Measurements from ENCODE around the gene COL18A1. TPM values are rescaled to one million over a fixed set of nuclear protein-coding genes. Genes with fewer than 3 reads are reported as not detected.
A peak's percentile ranks its signal among the peaks of the same experiment; 100 is the strongest.

COL18A1 gene
- total and polyA plus RNA-seq, 9 of the 15 experiments (the other 6 are each of a cell fraction or from before 2014, with no cell fraction given), result 0.14 to 16.4 (median 2.0) TPM

DNA sequence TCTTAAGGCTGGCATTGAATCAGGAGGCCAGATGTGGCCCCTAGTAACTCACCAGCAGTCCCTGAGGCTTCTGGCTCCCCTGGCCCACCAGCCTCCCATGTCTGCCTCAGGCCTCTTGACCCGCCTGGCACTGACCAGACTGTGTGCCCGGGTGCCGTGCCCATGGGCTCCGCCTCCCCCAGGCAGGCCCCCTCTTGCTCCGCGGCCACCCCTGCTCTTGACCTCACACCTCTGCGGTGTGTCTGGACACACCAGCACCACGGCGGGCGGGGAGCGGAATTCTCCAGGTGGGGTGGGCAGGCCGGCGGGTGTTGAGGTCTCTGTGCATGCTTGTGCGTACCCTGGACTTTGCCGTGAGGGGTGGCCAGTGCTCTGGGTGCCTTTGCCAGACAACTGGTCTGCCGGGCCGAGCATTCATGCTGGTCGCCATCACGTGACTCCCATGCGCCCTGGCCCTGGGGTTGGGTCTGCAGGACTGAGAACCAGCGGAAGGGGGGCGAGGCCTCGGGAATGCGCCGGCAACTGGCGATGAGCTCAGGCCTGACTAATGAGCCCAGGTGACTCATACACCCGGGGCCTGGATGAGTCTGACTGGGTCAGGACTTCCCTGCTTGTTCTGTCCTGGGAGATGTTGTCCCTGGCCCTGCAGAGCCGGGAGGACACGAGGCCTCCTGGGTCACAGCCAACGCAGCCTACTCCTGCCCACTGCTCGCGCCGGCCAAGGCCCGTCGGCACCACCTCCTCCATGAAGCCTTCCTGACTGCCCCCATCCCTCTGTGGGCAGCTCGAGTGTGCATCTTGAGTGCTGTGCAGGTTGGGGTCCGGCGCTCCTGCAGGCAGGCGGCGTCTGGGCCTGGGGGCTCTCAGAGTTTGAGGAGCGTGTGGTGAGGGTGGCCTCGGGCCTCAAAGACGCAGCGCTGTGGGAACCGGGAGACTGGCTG is 22.6 kb downstream of the COL18A1 start:
- peak overlapping the region in 1 of 2 experiments; percentile 73; a peak in 2 of 4 replicates for H3K9ac ChIP-seq (ENCODE audit: insufficient read depth in 1 of 2, low read depth in 2 of 2, low read length in 2 of 2)
- H3K4me3 ChIP-seq, result no peak overlapping the region
- DNase-seq (ENCODE audit: extremely low read depth in 1 of 4, low spot score in 3 of 4), result peak; percentile 73 to 84 (median 82)
- no peaks in the 10 kb centered on the region for H3K36me3 ChIP-seq (ENCODE audit: control insufficient read depth, insufficient read depth, low read length)
- peak; percentile 75 for ATAC-seq
- no TSS peak for BruUV-seq (replicated peaks)
- peaks cover 56% of the 10 kb centered on the region for H4K20me1 ChIP-seq (replicated peaks; ENCODE audit: control insufficient read depth, insufficient read depth, low read length)
- in situ Hi-C loops (cut with MboI), result no loop called here
- peaks cover 12 to 81% of the 10 kb centered on the region in 2 experiments; a peak in 4 of 5 replicates for H3K4me1 ChIP-seq (replicated peaks in 1 of 2; ENCODE audit: control insufficient read depth in 2 of 2, insufficient read depth in 2 of 2, low read length in 2 of 2)
- POLR2A ChIA-PET, result interaction anchor here (1.0 kb wide), 1 partner anchor 9 kb away, joined by 3 read pairs; no protein-coding TSS in a partner anchor
- WGBS (ENCODE audit: insufficient coverage, low coverage, missing lambda C conversion rate), result 37% methylated on average over 44 of the region's 45 CpGs
- H3K9me3 ChIP-seq (replicated peaks; ENCODE audit: control insufficient read depth, insufficient read depth, low read depth, low read length), result no peaks in the 10 kb centered on the region
- CTCF ChIA-PET (ENCODE audit: low intra/inter-chr PET ratio), result interaction anchor here (0.7 kb wide), 1 partner anchor 144 kb away, joined by 3 read pairs; no protein-coding TSS in a partner anchor
- H3K79me2 ChIP-seq (ENCODE audit: control insufficient read depth, insufficient read depth, low read length), result no peaks in the 10 kb centered on the region; the same call in 2 of the 3 replicates
- H3K4me2 ChIP-seq (ENCODE audit: insufficient read depth, low read length), result no peak overlapping the region
- no peak overlapping the region for H2AFZ ChIP-seq (ENCODE audit: low read depth, low read length)
- intact Hi-C loops (cut with micrococcal nuclease), result no loop called here
- peaks cover 9% of the 10 kb centered on the region for H3K9me1 ChIP-seq (ENCODE audit: control insufficient read depth, insufficient read depth, low read length)
- H3K27ac ChIP-seq (ENCODE audit: extremely low read depth, low read depth, low read length), result no peak overlapping the region
- FAIRE-seq, result peak; percentile 89
- no peaks in the 10 kb centered on the region; a peak in 1 of 5 replicates for H3K27me3 ChIP-seq (ENCODE audit: control insufficient read depth in 2 of 2, insufficient read depth in 2 of 2, low read length in 2 of 2)
- TF ChIP-seq JUNB (CRISPR knock-in tag; conservative IDR thresholded peaks at IDR 0.05), result peak; percentile 65; the same call in 1 of the 2 replicates
- peak; percentile 79 for TF ChIP-seq SMARCE1 (IDR thresholded peaks at IDR 0.05)
- TF ChIP-seq DACH1 (IDR thresholded peaks at IDR 0.05; ENCODE audit: partially characterized antibody), result no peak
- TF ChIP-seq MYNN (IDR thresholded peaks at IDR 0.05), result 0 out of 2 replicates have a peak, but pooled peaks have one; percentile 21
- no peak for TF ChIP-seq MYNN (CRISPR knock-in tag; IDR thresholded peaks at IDR 0.05)
- peak; percentile 60; the same call in 1 of the 2 replicates for TF ChIP-seq MITF (IDR thresholded peaks at IDR 0.05)
- 0 out of 2 replicates have a peak, but pooled peaks have one; percentile 23 for TF ChIP-seq MYC (IDR thresholded peaks at IDR 0.05; ENCODE audit: low read depth, low read length)
- no peak for TF ChIP-seq MYC (CRISPR knock-in tag; IDR thresholded peaks at IDR 0.05; ENCODE audit: borderline replicate concordance, low read depth)
- no peak for TF ChIP-seq MCM7 (IDR thresholded peaks at IDR 0.05)
- peak; percentile 28 for TF ChIP-seq CCNT2 (IDR thresholded peaks at IDR 0.05; ENCODE audit: borderline replicate concordance, extremely low read depth, insufficient read length, low read depth, low read length)
- peak; percentile 97 for TF ChIP-seq ZFP36 (IDR thresholded peaks at IDR 0.05; ENCODE audit: low read depth, low read length, partially characterized antibody)
- peak; percentile 57 for TF ChIP-seq FOS (IDR thresholded peaks at IDR 0.05; ENCODE audit: extremely low read depth, insufficient read length)
- TF ChIP-seq MAZ (CRISPR knock-in tag; conservative IDR thresholded peaks at IDR 0.05 in 1 of 2, IDR thresholded peaks at IDR 0.05 in 1 of 2), result 0 out of 4 replicates have a peak, but pooled peaks of 1 of the 2 experiments have one; percentile 21
- TF ChIP-seq, protein P1, sequence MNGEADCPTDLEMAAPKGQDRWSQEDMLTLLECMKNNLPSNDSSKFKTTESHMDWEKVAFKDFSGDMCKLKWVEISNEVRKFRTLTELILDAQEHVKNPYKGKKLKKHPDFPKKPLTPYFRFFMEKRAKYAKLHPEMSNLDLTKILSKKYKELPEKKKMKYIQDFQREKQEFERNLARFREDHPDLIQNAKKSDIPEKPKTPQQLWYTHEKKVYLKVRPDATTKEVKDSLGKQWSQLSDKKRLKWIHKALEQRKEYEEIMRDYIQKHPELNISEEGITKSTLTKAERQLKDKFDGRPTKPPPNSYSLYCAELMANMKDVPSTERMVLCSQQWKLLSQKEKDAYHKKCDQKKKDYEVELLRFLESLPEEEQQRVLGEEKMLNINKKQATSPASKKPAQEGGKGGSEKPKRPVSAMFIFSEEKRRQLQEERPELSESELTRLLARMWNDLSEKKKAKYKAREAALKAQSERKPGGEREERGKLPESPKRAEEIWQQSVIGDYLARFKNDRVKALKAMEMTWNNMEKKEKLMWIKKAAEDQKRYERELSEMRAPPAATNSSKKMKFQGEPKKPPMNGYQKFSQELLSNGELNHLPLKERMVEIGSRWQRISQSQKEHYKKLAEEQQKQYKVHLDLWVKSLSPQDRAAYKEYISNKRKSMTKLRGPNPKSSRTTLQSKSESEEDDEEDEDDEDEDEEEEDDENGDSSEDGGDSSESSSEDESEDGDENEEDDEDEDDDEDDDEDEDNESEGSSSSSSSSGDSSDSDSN (IDR thresholded peaks at IDR 0.05; ENCODE audit: borderline replicate concordance in 1 of 2, low read depth in 2 of 2, low read length in 2 of 2), result peak; percentile 74 to 97; a peak in 2 of 4 replicates
- TF ChIP-seq NRF1 (conservative IDR thresholded peaks at IDR 0.05 in 1 of 2, IDR thresholded peaks at IDR 0.05 in 1 of 2), result peak; percentile 56 to 69
- peak; percentile 87 for TF ChIP-seq USF2 (CRISPR knock-in tag; IDR thresholded peaks at IDR 0.05)
- peak; percentile 63 for TF ChIP-seq CBFA2T2 (conservative IDR thresholded peaks at IDR 0.05)
